Measurements from ENCODE around the gene SPATS2.

SPATS2 gene

DNA sequence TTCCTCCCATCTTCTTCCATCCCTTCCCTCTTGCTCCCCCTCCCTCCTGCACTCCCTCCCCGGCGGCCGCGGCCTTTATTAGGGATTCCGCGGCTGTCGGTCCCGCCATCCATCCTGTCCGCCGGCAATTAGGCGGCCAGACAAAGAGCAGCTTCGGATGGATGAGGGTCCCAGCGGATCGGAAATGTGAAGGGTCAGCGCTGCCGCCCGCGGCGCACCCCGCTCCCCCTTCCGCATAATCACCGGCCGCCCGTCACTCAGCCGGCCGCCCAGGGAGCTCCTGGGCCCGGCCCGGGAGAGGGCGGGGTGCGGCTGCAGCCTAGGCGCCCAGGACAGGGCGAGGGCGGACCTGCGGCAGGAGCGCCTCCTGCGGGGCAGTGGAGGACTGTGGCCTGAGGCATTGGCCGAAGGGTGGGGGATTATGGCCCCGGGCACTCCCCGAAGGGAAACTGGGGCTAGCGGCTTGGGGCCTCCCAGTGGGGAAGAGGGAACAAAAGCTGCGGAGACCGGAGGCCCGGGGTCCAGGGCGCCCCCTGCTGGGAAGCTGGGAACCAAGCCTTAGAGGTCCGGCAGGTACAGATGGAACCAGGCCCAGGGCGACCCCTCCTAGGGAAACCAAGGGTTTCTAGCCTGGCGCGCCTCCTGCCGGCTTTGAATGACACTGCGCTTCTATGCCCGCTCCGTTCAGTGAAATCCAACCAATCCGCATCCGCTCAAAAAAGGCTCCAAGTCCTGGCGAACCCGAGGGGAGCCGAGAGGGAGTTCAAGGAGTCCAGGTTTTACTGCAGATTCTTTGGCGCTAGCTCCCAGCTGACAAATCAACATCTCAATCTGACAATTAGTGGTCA, 25.0 kb upstream of the SPATS2 start:
- TF ChIP-seq, protein P1, sequence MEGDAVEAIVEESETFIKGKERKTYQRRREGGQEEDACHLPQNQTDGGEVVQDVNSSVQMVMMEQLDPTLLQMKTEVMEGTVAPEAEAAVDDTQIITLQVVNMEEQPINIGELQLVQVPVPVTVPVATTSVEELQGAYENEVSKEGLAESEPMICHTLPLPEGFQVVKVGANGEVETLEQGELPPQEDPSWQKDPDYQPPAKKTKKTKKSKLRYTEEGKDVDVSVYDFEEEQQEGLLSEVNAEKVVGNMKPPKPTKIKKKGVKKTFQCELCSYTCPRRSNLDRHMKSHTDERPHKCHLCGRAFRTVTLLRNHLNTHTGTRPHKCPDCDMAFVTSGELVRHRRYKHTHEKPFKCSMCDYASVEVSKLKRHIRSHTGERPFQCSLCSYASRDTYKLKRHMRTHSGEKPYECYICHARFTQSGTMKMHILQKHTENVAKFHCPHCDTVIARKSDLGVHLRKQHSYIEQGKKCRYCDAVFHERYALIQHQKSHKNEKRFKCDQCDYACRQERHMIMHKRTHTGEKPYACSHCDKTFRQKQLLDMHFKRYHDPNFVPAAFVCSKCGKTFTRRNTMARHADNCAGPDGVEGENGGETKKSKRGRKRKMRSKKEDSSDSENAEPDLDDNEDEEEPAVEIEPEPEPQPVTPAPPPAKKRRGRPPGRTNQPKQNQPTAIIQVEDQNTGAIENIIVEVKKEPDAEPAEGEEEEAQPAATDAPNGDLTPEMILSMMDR (IDR thresholded peaks at IDR 0.05; ENCODE audit: low read depth, low read length) = peak; percentile 82
- DNase-seq (ENCODE audit: low read depth in 2 of 2) = peak; percentile 79 to 80

DNA sequence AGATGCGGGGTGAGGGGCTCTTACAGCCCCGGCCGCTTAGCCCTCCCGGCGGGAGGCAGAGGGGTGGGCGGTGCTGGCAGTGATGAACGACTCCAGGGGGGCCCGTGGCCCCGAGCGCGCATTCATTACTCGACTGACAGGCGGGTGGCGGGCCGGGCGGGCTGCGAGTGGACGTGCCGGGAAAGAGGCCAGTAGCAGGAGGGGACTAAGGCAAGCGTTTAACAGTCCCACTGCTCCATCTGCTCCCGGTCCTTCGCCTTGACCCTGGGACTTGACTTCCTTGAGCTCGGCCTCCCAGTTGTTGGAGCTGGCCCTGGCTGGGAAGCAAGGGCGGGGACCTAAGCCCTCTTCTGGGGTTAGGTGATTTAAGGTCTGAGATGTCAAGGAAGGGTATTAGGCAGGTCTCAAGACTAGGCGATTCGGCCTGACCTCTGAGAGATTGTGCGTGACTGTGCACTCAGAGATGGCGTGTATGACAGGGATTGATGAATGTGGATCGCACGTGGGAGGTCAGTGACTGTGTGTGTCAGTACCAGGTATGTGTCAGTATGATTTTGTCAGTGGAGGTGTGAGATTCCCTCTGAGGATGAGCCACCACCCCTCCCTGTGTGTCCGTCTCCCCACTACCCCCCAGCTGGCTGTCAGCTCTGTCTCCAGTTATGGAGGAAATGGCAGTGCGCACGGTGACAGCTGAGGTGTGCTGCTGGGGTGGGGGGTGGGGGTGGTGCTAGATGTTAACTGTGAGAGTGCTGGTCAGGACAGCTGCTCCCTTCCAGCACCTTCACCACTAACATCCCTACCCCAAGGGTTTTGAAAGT, 24.1 kb upstream of the SPATS2 start:
- no peak for DNase-seq (ENCODE audit: low read depth in 2 of 2)
- H3K4me3 ChIP-seq (replicated peaks in 1 of 2; ENCODE audit: low read depth in 2 of 2, low read length in 2 of 2) = peak overlapping the region; percentile 47 to 49
- TF ChIP-seq, protein P1 (IDR thresholded peaks at IDR 0.05; ENCODE audit: low read depth, low read length) = no peak

More for the DNA sequence above, 25.0 kb upstream of the SPATS2 start:
- peak overlapping the region; percentile 47 to 49 for H3K4me3 ChIP-seq (replicated peaks in 1 of 2; ENCODE audit: low read depth in 2 of 2, low read length in 2 of 2)

DNA sequence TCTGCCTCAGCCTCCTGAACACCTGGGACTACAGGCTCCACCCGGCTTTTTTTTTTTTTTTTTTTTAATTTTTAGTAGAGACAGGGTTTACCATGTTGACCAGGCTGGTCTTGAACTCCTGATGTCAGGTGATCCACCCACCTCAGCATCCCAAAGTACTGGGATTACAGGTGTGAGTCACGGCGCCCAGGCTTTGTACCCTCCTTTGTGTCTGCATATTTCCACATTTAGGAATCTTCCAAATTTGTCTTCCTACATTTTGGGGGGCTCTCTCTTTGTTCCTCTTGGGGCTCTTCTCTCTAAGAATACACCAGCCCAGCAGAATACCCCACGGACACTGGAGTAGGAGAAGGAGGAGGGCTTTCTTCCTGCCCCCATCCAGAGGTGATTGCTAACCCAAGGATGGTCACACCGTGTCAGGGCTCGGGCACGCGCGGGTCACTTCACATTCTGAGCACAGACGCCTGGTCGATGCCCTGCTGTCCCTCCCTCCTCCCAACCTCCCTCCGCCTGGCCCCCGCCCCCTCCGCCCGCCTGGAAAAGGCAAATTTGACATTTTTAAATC, 22.7 kb upstream of the SPATS2 start:
- TF ChIP-seq, protein P1 (IDR thresholded peaks at IDR 0.05; ENCODE audit: low read depth, low read length) = no peak
- DNase-seq (ENCODE audit: low read depth in 2 of 2) = no peak
- peak overlapping the region in 1 of 2 donors; percentile 21 for H3K4me3 ChIP-seq (replicated peaks in 1 of 2; ENCODE audit: low read depth in 2 of 2, low read length in 2 of 2)

DNA sequence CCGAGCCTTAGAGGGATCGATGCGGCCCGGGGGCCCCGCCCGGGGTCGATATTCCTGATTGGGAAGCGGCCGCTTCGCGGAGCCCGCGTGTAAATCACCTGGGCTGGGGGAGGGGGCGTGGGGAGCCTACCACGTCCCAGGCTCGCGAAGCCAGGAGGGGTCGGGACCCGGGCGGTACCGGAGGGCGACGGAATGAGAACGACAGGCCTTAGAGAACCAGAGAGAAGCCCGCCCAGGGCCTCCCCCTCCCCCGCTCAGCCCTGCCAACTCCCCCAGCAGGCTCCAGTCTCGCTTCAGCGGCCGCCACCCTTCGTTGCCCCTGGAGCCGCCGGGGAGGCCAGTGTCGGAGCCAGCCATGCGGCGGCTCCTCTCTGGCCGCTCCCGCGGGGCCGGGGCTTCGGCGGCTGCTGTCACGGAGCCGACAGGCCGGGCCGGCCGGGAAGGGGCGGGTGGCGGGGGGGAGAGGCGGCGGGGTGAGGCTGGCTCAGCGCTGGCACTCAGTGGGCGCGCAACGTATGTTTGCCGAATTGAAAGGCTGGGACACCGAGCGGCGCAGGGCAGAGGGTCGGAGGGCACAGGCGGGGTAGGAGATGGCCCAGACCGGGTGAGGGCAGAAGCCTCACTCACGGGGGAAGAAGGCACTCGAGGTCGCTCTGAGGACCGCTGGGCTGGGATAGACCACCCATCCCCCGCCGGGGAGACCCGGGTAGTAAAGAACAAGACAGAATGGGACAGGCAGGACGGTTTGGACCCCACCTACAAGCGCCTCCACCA, 22.0 kb upstream of the SPATS2 start:
- peak overlapping the region; percentile 39 to 42 for H3K4me3 ChIP-seq (replicated peaks in 1 of 2; ENCODE audit: low read depth in 2 of 2, low read length in 2 of 2)
- DNase-seq (ENCODE audit: low read depth in 2 of 2) = no peak
- TF ChIP-seq, protein P1 (IDR thresholded peaks at IDR 0.05; ENCODE audit: low read depth, low read length) = no peak

DNA sequence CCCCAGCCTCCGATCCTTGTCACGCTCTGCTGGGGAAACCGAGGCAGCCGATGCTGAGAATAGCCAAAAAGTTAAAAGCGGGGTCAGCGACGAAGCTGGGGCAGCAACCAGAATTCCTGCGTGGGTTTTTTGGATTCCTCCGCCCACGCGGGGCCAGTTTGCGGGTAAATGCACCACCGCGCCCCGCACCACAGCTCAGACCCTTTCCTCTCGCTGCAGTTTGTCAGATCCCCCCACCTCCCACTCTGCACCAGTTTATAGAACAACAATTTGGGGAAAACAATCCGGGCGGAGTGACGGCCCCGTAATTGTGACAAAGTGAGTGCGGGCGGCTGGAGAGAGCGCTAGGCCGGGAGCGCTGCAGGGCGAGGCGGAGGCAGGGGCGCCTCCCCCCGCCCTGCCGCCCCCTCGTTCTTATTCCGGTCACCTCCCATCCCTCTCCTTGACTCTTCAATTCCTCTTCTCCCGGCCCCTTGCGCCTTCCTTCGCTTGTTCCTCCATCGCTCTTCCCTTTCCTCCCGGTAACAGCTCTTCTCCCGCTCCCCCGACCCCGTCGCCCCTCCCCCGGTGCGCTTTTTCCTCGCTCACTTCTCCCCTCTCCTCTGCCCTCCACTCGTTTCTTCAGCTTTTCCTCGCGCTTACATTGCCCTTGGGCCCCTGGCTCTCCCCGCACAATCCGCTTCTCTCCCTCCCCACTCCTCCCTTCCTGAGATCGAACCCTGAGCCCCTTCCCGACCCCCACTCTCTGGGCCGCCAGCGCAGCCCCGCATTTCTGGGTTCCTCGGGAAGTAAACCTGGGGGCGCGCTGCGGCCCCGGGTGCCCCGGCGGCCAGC, 21.2 kb upstream of the SPATS2 start:
- peak overlapping the region; percentile 39 to 42 for H3K4me3 ChIP-seq (replicated peaks in 1 of 2; ENCODE audit: low read depth in 2 of 2, low read length in 2 of 2)
- no peak for DNase-seq (ENCODE audit: low read depth in 2 of 2)

More for the DNA sequence above, 21.2 kb upstream of the SPATS2 start:
- TF ChIP-seq, protein P1 (IDR thresholded peaks at IDR 0.05; ENCODE audit: low read depth, low read length) = no peak
